Naive thymus-derived CD4-positive, alpha-beta T cell (primary cell): ENCODE data around the gene POLR2M. TPM values are rescaled to one million over a fixed set of nuclear protein-coding genes. Genes with fewer than 3 reads are reported as not detected.
A peak's percentile ranks its signal among the peaks of the same experiment; 100 is the strongest.

Experiments used
- ATAC-seq: fragments of 150-1000 bp; cut with Tn5 transposase; 2 replicates; pipeline ENCODE4 v1.10.0; 2021; ENCODE audit warnings: mild to moderate bottlenecking, moderate library complexity
- CTCF ChIA-PET: fragments of 350-600 bp; sonication (Branson Sonifier 250); formaldehyde crosslinking; loops from one replicate; lab custom pipeline; 2021; ENCODE audit warnings: antibody characterized with exemption; lab: Charles Lee
- POLR2A ChIA-PET: fragments of 350-600 bp; sonication (Branson Sonifier 250); formaldehyde crosslinking; loops from one replicate; lab custom pipeline; 2021; ENCODE audit warnings: antibody characterized with exemption, inconsistent platforms; lab: Charles Lee
- DNase-seq, 9 donors: peaks; one replicate each; pipeline versions ENCODE4 v3.0.0 to v3.0.0-alpha.2; 2020 to 2022; ENCODE audit warnings: mixed read lengths in 1 of 9
- H3K27ac ChIP-seq: one replicate; pipeline ENCODE4 v1.7.0; 2013; ENCODE audit warnings: mild to moderate bottlenecking, low read depth, low read length, moderate library complexity
- H3K27me3 ChIP-seq, 2 donors: one replicate each; pipeline ENCODE4 v1.7.0; 2013; ENCODE audit warnings: low read length in 2 of 2, mild to moderate bottlenecking in 2 of 2, moderate library complexity in 2 of 2; ENCODE audit not compliant: control insufficient read depth in 2 of 2, insufficient read depth in 2 of 2
- H3K36me3 ChIP-seq, 3 experiments: 1 replicate in 2 of 3; 2 replicates in 1 of 3; pipeline ENCODE4 v1.7.0; 2013; ENCODE audit warnings: low read length in 3 of 3, mild to moderate bottlenecking in 3 of 3, moderate library complexity in 1 of 3; ENCODE audit not compliant: insufficient read depth in 3 of 3, control insufficient read depth in 2 of 3
- H3K4me1 ChIP-seq, 2 donors: one replicate each; pipeline ENCODE4 v1.7.0; 2013; ENCODE audit warnings: low read length in 2 of 2, mild to moderate bottlenecking in 2 of 2, moderate library complexity in 1 of 2; ENCODE audit not compliant: control insufficient read depth in 2 of 2, insufficient read depth in 2 of 2
- H3K4me3 ChIP-seq: 2 replicates; pipeline ENCODE4 v1.7.0; 2013; ENCODE audit warnings: mild to moderate bottlenecking, low read length
- H3K9me3 ChIP-seq, 3 experiments: 1 replicate in 2 of 3; 2 replicates in 1 of 3; pipeline ENCODE4 v1.7.0; 2013; ENCODE audit warnings: low read length in 3 of 3; ENCODE audit not compliant: control insufficient read depth in 2 of 3
- H3K27ac Mint-ChIP-seq, 9 donors: one replicate each; pipeline ENCODE4 v1.8.0; 2020 to 2022; ENCODE audit warnings: mixed read lengths in 9 of 9, mild to moderate bottlenecking in 8 of 9, moderate library complexity in 5 of 9, inconsistent platforms in 2 of 9
- H3K27me3 Mint-ChIP-seq, 5 donors: one replicate each; pipeline ENCODE4 v1.8.0; 2021 to 2022; ENCODE audit warnings: mixed read lengths in 5 of 5, mild to moderate bottlenecking in 1 of 5
- H3K36me3 Mint-ChIP-seq, 5 donors: one replicate each; pipeline ENCODE4 v1.8.0; 2020 to 2022; ENCODE audit warnings: mixed read lengths in 5 of 5, mild to moderate bottlenecking in 3 of 5, inconsistent platforms in 1 of 5
- H3K4me1 Mint-ChIP-seq, 7 donors: one replicate each; pipeline ENCODE4 v1.8.0; 2020 to 2022; ENCODE audit warnings: mixed read lengths in 7 of 7, mild to moderate bottlenecking in 3 of 7, inconsistent platforms in 1 of 7
- H3K4me3 Mint-ChIP-seq, 10 donors: one replicate each; pipeline ENCODE4 v1.8.0; 2020 to 2022; ENCODE audit warnings: mild to moderate bottlenecking in 10 of 10, mixed read lengths in 10 of 10, moderate library complexity in 6 of 10, inconsistent platforms in 2 of 10
- H3K9me3 Mint-ChIP-seq, 11 donors: one replicate each; pipeline ENCODE4 v1.8.0; 2020 to 2022; ENCODE audit warnings: mixed read lengths in 11 of 11, mild to moderate bottlenecking in 4 of 11, inconsistent platforms in 1 of 11, moderate library complexity in 1 of 11
- intact Hi-C, 2 donors: fragments of 100-400 bp; cut with micrococcal nuclease; formaldehyde crosslinking; loops; one replicate each; pipeline ENCODE4 v1.15.1; 2023
- polyA plus RNA-seq, 2 donors: library from polyadenylated mRNA; unstranded; fragments of 300-500 nt; fragmentation: Illumina TruSeq; gene quantifications; one replicate each; pipeline ENCODE4 v1.2.3, GENCODE V29; 2021
- total RNA-seq, 6 experiments: library from RNA in 5 of 6; stranded (reverse) in 5 of 6; gene quantifications; 1 replicate in 5 of 6; 2 replicates in 1 of 6; pipeline ENCODE4 v1.2.3 and lab custom pipeline; 2021 to 2026

POLR2M gene
- total and polyA plus RNA-seq, 7 experiments from 2014 or later: 60.4 to 105 (median 74.9) TPM

- Mint-ChIP-seq H3K9me3 (no peaks in the 10 kb centered on the region), H3K27ac (peak overlapping the region in 1 of 9 donors; percentile 49), H3K36me3 (peaks cover 0 to 3% (median 0%) of the 10 kb centered on the region in 5 donors), H3K4me3 (no peak overlapping the region), H3K27me3 (peaks cover 0 to 4% (median 0%) of the 10 kb centered on the region in 5 donors), H3K4me1 (no peaks in the 10 kb centered on the region)
- intact Hi-C loops: no loop called here
- Histone ChIP-seq H3K4me1 (no peaks in the 10 kb centered on the region), H3K4me3 (no peak overlapping the region), H3K27me3 (no peaks in the 10 kb centered on the region), H3K27ac (no peak overlapping the region), H3K9me3 (no peaks in the 10 kb centered on the region), H3K36me3 (no peaks in the 10 kb centered on the region)
- no peak for DNase-seq
- ChIA-PET POLR2A (no interaction called here), CTCF (no interaction called here)
- no peak for ATAC-seq
Measured at GRCh38 chr15:57686657-57687056, 19.9 kb upstream of the POLR2M start.

- Histone ChIP-seq H3K9me3 (no peaks in the 10 kb centered on the region), H3K4me3 (no peak overlapping the region), H3K27ac (no peak overlapping the region), H3K4me1 (no peaks in the 10 kb centered on the region), H3K36me3 (no peaks in the 10 kb centered on the region), H3K27me3 (no peaks in the 10 kb centered on the region)
- no peak overlapping the region for H3K4me3 Mint-ChIP-seq
- peaks cover 0 to 2% (median 0%) of the 10 kb centered on the region in 7 donors for H3K4me1 Mint-ChIP-seq
- no peak overlapping the region for H3K27ac Mint-ChIP-seq
- CTCF ChIA-PET: no interaction called here
- DNase-seq: no peak
- intact Hi-C loops: no loop called here
- POLR2A ChIA-PET: no interaction called here
- no peaks in the 10 kb centered on the region for H3K36me3 Mint-ChIP-seq
- H3K9me3 Mint-ChIP-seq: no peaks in the 10 kb centered on the region
- ATAC-seq: no peak
- H3K27me3 Mint-ChIP-seq: peaks cover 0 to 14% (median 0%) of the 10 kb centered on the region in 5 donors
Measured at GRCh38 chr15:57690341-57690966, 16.1 kb upstream of the POLR2M start.

- POLR2A ChIA-PET: interaction anchor here (2.7 kb wide), 1 partner anchor 15 kb away, joined by 8 read pairs; the partner anchor contains the start of gene POLR2M
- no peaks in the 10 kb centered on the region for H3K9me3 Mint-ChIP-seq
Measured at GRCh38 chr15:57691082-57691481, 15.4 kb upstream of the POLR2M start.

GRCh38 chr15:57692709-57693108, 13.8 kb upstream of the POLR2M start:
- H3K4me3 Mint-ChIP-seq: no peak overlapping the region
- ATAC-seq (no peak), DNase-seq (no peak)
- Histone ChIP-seq H3K4me1 (no peaks in the 10 kb centered on the region), H3K36me3 (no peaks in the 10 kb centered on the region), H3K9me3 (no peaks in the 10 kb centered on the region), H3K27ac (no peak overlapping the region), H3K4me3 (no peak overlapping the region), H3K27me3 (no peaks in the 10 kb centered on the region)
- H3K36me3 Mint-ChIP-seq: no peaks in the 10 kb centered on the region
- no peak overlapping the region for H3K27ac Mint-ChIP-seq
- H3K9me3 Mint-ChIP-seq: no peaks in the 10 kb centered on the region
- peaks cover 0 to 28% (median 6%) of the 10 kb centered on the region in 5 donors for H3K27me3 Mint-ChIP-seq
- peaks cover 0 to 3% (median 0%) of the 10 kb centered on the region in 7 donors for H3K4me1 Mint-ChIP-seq
- CTCF ChIA-PET: no interaction called here
- intact Hi-C loops: no loop called here
- POLR2A ChIA-PET: interaction anchor here (2.7 kb wide), 1 partner anchor 13 kb away, joined by 8 read pairs; the partner anchor contains the start of gene POLR2M

More at GRCh38 chr15:57691082-57691481, 15.4 kb upstream of the POLR2M start:
- Histone ChIP-seq H3K9me3 (no peaks in the 10 kb centered on the region), H3K4me1 (no peaks in the 10 kb centered on the region), H3K4me3 (no peak overlapping the region), H3K27ac (no peak overlapping the region), H3K36me3 (no peaks in the 10 kb centered on the region), H3K27me3 (no peaks in the 10 kb centered on the region)
- no peak for ATAC-seq
- intact Hi-C loops: no loop called here
- Mint-ChIP-seq H3K27ac (no peak overlapping the region), H3K27me3 (peaks cover 0 to 16% (median 0%) of the 10 kb centered on the region in 5 donors), H3K4me1 (peaks cover 0 to 3% (median 0%) of the 10 kb centered on the region in 7 donors), H3K4me3 (no peak overlapping the region), H3K36me3 (no peaks in the 10 kb centered on the region)
- CTCF ChIA-PET: no interaction called here
- no peak for DNase-seq

- Histone ChIP-seq H3K4me3 (no peak overlapping the region), H3K36me3 (no peaks in the 10 kb centered on the region), H3K9me3 (no peaks in the 10 kb centered on the region), H3K27ac (no peak overlapping the region), H3K4me1 (no peaks in the 10 kb centered on the region), H3K27me3 (no peaks in the 10 kb centered on the region)
- no peak for DNase-seq
- ChIA-PET POLR2A (no interaction called here), CTCF (no interaction called here)
- ATAC-seq: no peak
- H3K36me3 Mint-ChIP-seq: no peaks in the 10 kb centered on the region
- peaks cover 0 to 3% (median 0%) of the 10 kb centered on the region in 7 donors for H3K4me1 Mint-ChIP-seq
- H3K27me3 Mint-ChIP-seq: peaks cover 0 to 41% (median 11%) of the 10 kb centered on the region in 5 donors
- H3K9me3 Mint-ChIP-seq: no peaks in the 10 kb centered on the region
- H3K27ac Mint-ChIP-seq: no peak overlapping the region
- intact Hi-C loops: no loop called here
- H3K4me3 Mint-ChIP-seq: no peak overlapping the region
Measured at GRCh38 chr15:57694279-57694678, 12.2 kb upstream of the POLR2M start.

- H3K27me3 Mint-ChIP-seq: peaks cover 6 to 52% (median 12%) of the 10 kb centered on the region in 5 donors
Measured at GRCh38 chr15:57696146-57696545, 10.4 kb upstream of the POLR2M start.

More at GRCh38 chr15:57696146-57696545, 10.4 kb upstream of the POLR2M start:
- ChIA-PET CTCF (interaction anchor here (1.2 kb wide), 1 partner anchor 11 kb away, joined by 3 read pairs; no protein-coding TSS in a partner anchor), POLR2A (interaction anchor here (1.9 kb wide), 1 partner anchor 10 kb away, joined by 11 read pairs; the partner anchor contains the start of gene POLR2M)
- DNase-seq (no peak), ATAC-seq (no peak)
- intact Hi-C loops: no loop called here
- H3K4me1 ChIP-seq: no peaks in the 10 kb centered on the region
- H3K27me3 ChIP-seq: no peaks in the 10 kb centered on the region
- no peak overlapping the region for H3K27ac ChIP-seq
- H3K4me3 ChIP-seq: no peak overlapping the region
- H3K9me3 ChIP-seq: no peaks in the 10 kb centered on the region
- Mint-ChIP-seq H3K4me3 (no peak overlapping the region), H3K27ac (no peak overlapping the region), H3K4me1 (peaks cover 0 to 3% (median 0%) of the 10 kb centered on the region in 7 donors), H3K9me3 (no peaks in the 10 kb centered on the region), H3K36me3 (no peaks in the 10 kb centered on the region)
- H3K36me3 ChIP-seq: no peaks in the 10 kb centered on the region
